A549 (cell line): Measurements from ENCODE around the gene BPIFB3. TPM values are rescaled to one million over a fixed set of nuclear protein-coding genes. Genes with fewer than 3 reads are reported as not detected.

ENCODE experiments used
- ATAC-seq, 2 experiments: fragments of 200-7000 bp in 1 of 2; fragments of >200 bp in 1 of 2; cut with Nextera tagmentation in 1 of 2; cut with Tn5 transposase in 1 of 2; 3 replicates each; pipeline versions ENCODE4 v1.8.0 to v1.9.1; 2018 to 2020; ENCODE audit warnings: mild to moderate bottlenecking in 1 of 2, moderate library complexity in 1 of 2
- CTCF ChIA-PET: fragments of 300-600 bp; sonication (Branson Sonifier 250); formaldehyde crosslinking; extraction: SDS; loops from one replicate; lab custom pipeline; 2021; ENCODE audit warnings: antibody characterized with exemption, inconsistent platforms; lab: Yijun Ruan, JAX
- POLR2A ChIA-PET: fragments of 350-600 bp; formaldehyde crosslinking; extraction: SDS; loops from one replicate; lab custom pipeline; 2021; ENCODE audit warnings: antibody characterized with exemption, inconsistent platforms; lab: Yijun Ruan, JAX
- DNase-seq, 2 experiments: peaks; one replicate each; pipeline versions ENCODE4 v3.0.0 to v3.0.0-alpha.2; 2011 to 2016; ENCODE audit warnings: low read depth in 1 of 2, low spot score in 1 of 2
- FAIRE-seq: peaks from 2 replicates; lab custom pipeline; 2011; peaks lifted over from hg19 to GRCh38; lab: Jason Lieb, UNC
- H3K27ac ChIP-seq, 2 experiments: fragments of >200 bp; sonication (Bioruptor Twin); formaldehyde crosslinking; 3 replicates each; pipeline ENCODE4 v1.5.1; 2016 to 2017
- H3K4me1 ChIP-seq: fragments of >200 bp; sonication (Bioruptor Twin); formaldehyde crosslinking; 3 replicates; pipeline ENCODE4 v1.6.1; 2016
- H3K4me2 ChIP-seq: fragments of >200 bp; sonication (Bioruptor Twin); formaldehyde crosslinking; 3 replicates; pipeline ENCODE4 v1.6.1; 2016
- H3K4me3 ChIP-seq: fragments of >200 bp; sonication (Bioruptor Twin); formaldehyde crosslinking; 3 replicates; pipeline ENCODE4 v1.5.1; 2016
- H3K9me3 ChIP-seq: fragments of >200 bp; sonication (Bioruptor Twin); formaldehyde crosslinking; 3 replicates; pipeline ENCODE4 v1.6.1; 2016
- BHLHE40 ChIP-seq: IDR thresholded peaks from 2 replicates; pipeline ENCODE4 v1.6.1; 2012; ENCODE audit warnings: low read depth, low read length, inconsistent platforms
- FOSB ChIP-seq: fragments of 250-450 bp; sonication (Bioruptor Pico); IDR thresholded peaks from 2 replicates; pipeline ENCODE4 v1.5.0; 2020; ENCODE audit warnings: mild to moderate bottlenecking, moderate library complexity
- FOSL2 ChIP-seq, 2 experiments: fragments of 450-650 bp in 1 of 2; fragments of >200 bp in 1 of 2; sonication (Bioruptor Twin) in 1 of 2; formaldehyde crosslinking; IDR thresholded peaks; 2 replicates each; pipeline versions ENCODE4 v1.5.0 to v1.6.1; 2016 to 2020; ENCODE audit warnings: mild to moderate bottlenecking in 1 of 2, moderate library complexity in 1 of 2
- HEYL ChIP-seq: fragments of 250-450 bp; sonication (Bioruptor Pico); IDR thresholded peaks from 2 replicates; pipeline ENCODE4 v1.8.0; 2021; ENCODE audit warnings: mild to moderate bottlenecking, moderate library complexity
- HOXB13 ChIP-seq: fragments of 250-450 bp; sonication (Bioruptor Pico); IDR thresholded peaks from 2 replicates; pipeline ENCODE4 v1.5.0; 2020; ENCODE audit warnings: low read depth, mild to moderate bottlenecking, moderate library complexity
- MAFK ChIP-seq: fragments of 450-650 bp; IDR thresholded peaks from 2 replicates; pipeline ENCODE4 v1.6.1; 2014; ENCODE audit not compliant: partially characterized antibody
- NFE2L2 ChIP-seq: fragments of 150-350 bp; conservative IDR thresholded peaks from 2 replicates; pipeline ENCODE4 v1.6.1; 2014; ENCODE audit warnings: low read length
- NR3C1 ChIP-seq: fragments of >200 bp; sonication (Bioruptor Twin); formaldehyde crosslinking; IDR thresholded peaks from 3 replicates; pipeline ENCODE4 v1.6.1; 2017
- PHF8 ChIP-seq: fragments of 200-600 bp; sonication (generic); IDR thresholded peaks from 2 replicates; pipeline ENCODE4 v1.6.1; 2016; ENCODE audit warnings: low read depth, mild to moderate bottlenecking, antibody characterized with exemption, moderate library complexity, borderline replicate concordance
- RAD21 ChIP-seq, 2 experiments: fragments of >200 bp in 1 of 2; sonication (Bioruptor Twin) in 1 of 2; formaldehyde crosslinking in 1 of 2; IDR thresholded peaks in 1 of 2; conservative IDR thresholded peaks in 1 of 2; 2 replicates in 1 of 2; 3 replicates in 1 of 2; pipeline ENCODE4 v1.6.1; 2012 to 2018; ENCODE audit warnings: inconsistent platforms in 1 of 2
- RARB ChIP-seq: fragments of 250-450 bp; sonication (Bioruptor Pico); IDR thresholded peaks from 2 replicates; pipeline ENCODE4 v1.8.0; 2021; ENCODE audit warnings: mild to moderate bottlenecking, moderate library complexity
- REST ChIP-seq: fragments of 200-600 bp; sonication (generic); IDR thresholded peaks from 2 replicates; pipeline ENCODE4 v1.6.1; 2016; ENCODE audit warnings: antibody characterized with exemption, mild to moderate bottlenecking, moderate library complexity
- RFX5 ChIP-seq: fragments of 450-650 bp; IDR thresholded peaks from 2 replicates; pipeline ENCODE4 v1.7.1; 2014; ENCODE audit warnings: antibody characterized with exemption, mild to moderate bottlenecking, moderate library complexity
- SREBF2 ChIP-seq: fragments of 450-650 bp; IDR thresholded peaks from 2 replicates; pipeline ENCODE4 v1.6.1; 2014; ENCODE audit warnings: mild to moderate bottlenecking, moderate library complexity
- TFCP2L1 ChIP-seq: fragments of 250-450 bp; sonication (Bioruptor Pico); IDR thresholded peaks from 2 replicates; pipeline ENCODE4 v1.5.0; 2021; ENCODE audit warnings: mild to moderate bottlenecking
- ZC3H11A ChIP-seq: fragments of 450-650 bp; IDR thresholded peaks from 2 replicates; pipeline ENCODE4 v1.6.1; 2014; ENCODE audit warnings: antibody characterized with exemption, mild to moderate bottlenecking
- WGBS: methylation state at CpG from one replicate; pipeline ENCODE4 v1.1.6; 2017; ENCODE audit errors: missing lambda C conversion rate; 5-methylcytosine and 5-hydroxymethylcytosine counted together
- polyA plus RNA-seq, 4 experiments: library from polyadenylated mRNA; depleted of rRNA in 3 of 4; stranded (reverse); fragments of >200 nt; fragmentation: RNase III in 1 of 4; extraction: RNeasy Plus Mini Kit Qiagen cat#74134 plus additional on column Dnase treatment in 1 of 4; gene quantifications; 2 replicates in 3 of 4; 3 replicates in 1 of 4; pipeline ENCODE4 v1.2.3, GENCODE V29; 2011 to 2017
- TF ChIP-seq, protein P1 (sequence below): IDR thresholded peaks from 2 replicates; pipeline ENCODE4 v1.6.1; 2012; ENCODE audit warnings: low read depth, borderline replicate concordance

The BPIFB3 gene
- polyA plus RNA-seq, 2 of the 4 experiments (the other 2 are of a cell fraction) = not detected

DNA sequence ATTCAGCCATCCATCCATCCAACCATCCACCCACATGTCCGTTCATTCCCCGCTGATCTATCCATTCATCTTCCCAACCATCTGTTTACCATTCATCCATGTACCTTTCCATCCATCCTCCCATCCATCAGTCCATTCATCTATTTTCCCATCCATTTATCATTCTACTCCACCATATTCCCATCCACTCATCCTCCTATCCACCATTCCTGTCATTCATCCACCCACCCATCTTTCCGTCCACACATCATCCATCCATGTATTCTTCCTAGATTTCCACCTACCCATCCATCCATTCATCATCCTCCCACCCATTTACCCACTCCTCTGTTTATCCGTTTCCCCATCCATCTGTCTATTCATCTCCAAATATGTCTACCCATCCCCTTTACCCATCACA lies 15.5 kb upstream of the BPIFB3 start:
- H3K27ac ChIP-seq = no peak overlapping the region
- WGBS = 55% methylated on average over 4 of the region's 4 CpGs
- POLR2A ChIA-PET = no interaction called here
- no peak for TF ChIP-seq HEYL (CRISPR knock-in tag)
- no peak overlapping the region for H3K4me3 ChIP-seq
- H3K9me3 ChIP-seq = no peaks in the 10 kb centered on the region
- ATAC-seq (no peak), FAIRE-seq (no peak), DNase-seq (no peak)
- no peak overlapping the region for H3K4me2 ChIP-seq
- no peaks in the 10 kb centered on the region for H3K4me1 ChIP-seq
- CTCF ChIA-PET = no interaction called here

DNA sequence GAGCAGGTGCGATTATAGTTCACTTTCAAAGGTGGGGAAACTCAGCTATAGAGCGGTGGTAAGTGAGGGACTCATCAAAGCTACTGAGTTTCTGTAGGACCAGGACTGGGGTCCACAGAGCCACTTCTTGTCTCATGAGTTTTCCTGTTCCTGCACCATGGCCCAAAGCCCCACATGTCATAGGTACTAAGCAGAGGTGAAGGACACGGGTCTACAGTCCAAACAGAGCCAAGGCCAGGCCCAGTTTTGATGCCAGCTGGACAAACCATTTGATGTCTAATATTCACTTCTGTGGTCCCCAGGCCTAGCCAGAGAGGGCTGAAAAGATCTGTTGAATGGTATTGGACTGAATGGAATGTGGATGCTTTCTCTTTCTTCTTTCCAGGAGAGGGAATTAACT lies 11.3 kb upstream of the BPIFB3 start:
- H3K4me3 ChIP-seq = no peak overlapping the region
- ATAC-seq (no peak), DNase-seq (no peak), FAIRE-seq (no peak)
- no peaks in the 10 kb centered on the region for H3K4me1 ChIP-seq
- CTCF ChIA-PET = interaction anchor here (1.0 to 1.5 kb wide), 5 partner anchors 8 to 58 kb away, joined by 3 to 5 read pairs (median 3); partner anchors contain the start of gene SUN5
- no peak overlapping the region for H3K27ac ChIP-seq
- WGBS = 44% methylated on average over 3 of the region's 3 CpGs
- TF ChIP-seq, protein P1, sequence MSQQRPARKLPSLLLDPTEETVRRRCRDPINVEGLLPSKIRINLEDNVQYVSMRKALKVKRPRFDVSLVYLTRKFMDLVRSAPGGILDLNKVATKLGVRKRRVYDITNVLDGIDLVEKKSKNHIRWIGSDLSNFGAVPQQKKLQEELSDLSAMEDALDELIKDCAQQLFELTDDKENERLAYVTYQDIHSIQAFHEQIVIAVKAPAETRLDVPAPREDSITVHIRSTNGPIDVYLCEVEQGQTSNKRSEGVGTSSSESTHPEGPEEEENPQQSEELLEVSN = no peak
- TF ChIP-seq REST (no peak), MAFK (no peak), BHLHE40 (no peak), HOXB13 (no peak), RAD21 (conservative IDR thresholded peaks at IDR 0.05 in 1 of 2, IDR thresholded peaks at IDR 0.05 in 1 of 2) (no peak), FOSL2 (IDR thresholded peaks at IDR 0.05) (no peak), FOSL2 (CRISPR knock-in tag; IDR thresholded peaks at IDR 0.05) (no peak), RFX5 (no peak), FOSB (CRISPR knock-in tag) (no peak), NFE2L2 (no peak), RARB (CRISPR knock-in tag) (no peak)
- no peaks in the 10 kb centered on the region for H3K9me3 ChIP-seq
- H3K4me2 ChIP-seq = no peak overlapping the region
- POLR2A ChIA-PET = no interaction called here

DNA sequence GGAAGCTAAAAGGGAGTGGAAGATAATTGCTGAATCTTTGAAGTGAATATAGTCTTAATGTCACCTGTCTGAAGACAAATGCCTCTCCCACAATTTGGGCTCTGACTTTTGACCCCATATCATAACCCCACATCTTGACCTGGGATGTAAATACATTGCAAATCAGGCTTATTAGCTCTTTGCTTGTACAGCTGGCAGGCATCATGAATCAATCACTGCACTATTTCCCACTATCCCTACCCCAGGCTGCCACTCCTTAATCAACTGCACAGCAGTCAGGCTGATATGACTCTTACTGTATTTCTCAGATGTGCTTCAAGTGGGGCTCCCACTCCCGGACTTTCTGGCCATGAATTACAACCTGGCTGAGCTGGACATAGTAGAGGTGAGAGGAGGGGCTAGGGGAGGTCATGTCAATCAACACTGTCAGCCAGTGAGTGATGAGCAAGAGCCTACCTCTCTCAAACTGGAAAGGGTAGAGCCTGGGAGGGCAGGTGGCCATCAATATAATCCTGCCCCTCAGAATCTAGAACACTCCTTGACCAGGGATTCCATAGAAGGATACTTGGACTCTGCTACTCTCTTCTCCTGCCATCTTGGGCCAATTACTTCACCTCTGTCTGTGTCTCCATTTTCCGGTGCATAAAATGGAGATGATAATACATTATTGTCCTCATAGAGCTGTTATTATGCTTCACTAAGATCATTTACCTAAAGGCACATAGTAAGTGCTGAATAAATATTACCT lies 10.5 kb upstream of the BPIFB3 start:
- DNase-seq (no peak), ATAC-seq (no peak)
- no peaks in the 10 kb centered on the region for H3K9me3 ChIP-seq
- POLR2A ChIA-PET = no interaction called here
- no peak overlapping the region for H3K4me2 ChIP-seq
- WGBS = 48% methylated on average over 2 of the region's 2 CpGs
- no peak overlapping the region for H3K4me3 ChIP-seq
- no peak overlapping the region for H3K27ac ChIP-seq
- TF ChIP-seq MAFK (no peak), NR3C1 (no peak), TFCP2L1 (CRISPR knock-in tag) (no peak), SREBF2 (no peak), FOSL2 (IDR thresholded peaks at IDR 0.05) (no peak), FOSL2 (CRISPR knock-in tag; IDR thresholded peaks at IDR 0.05) (no peak), ZC3H11A (no peak), PHF8 (no peak)
- TF ChIP-seq, all 56 proteins: peak for 0
- H3K4me1 ChIP-seq = no peaks in the 10 kb centered on the region
- no peak for FAIRE-seq
- CTCF ChIA-PET = interaction anchor here (1.0 to 1.4 kb wide), 4 partner anchors 8 to 141 kb away, joined by 3 to 4 read pairs (median 3); no protein-coding TSS in a partner anchor
